ELF-1 (cell line): Measurements from ENCODE around the gene HSF2BP.
"Not testable (repeated sequence)": the region's sequence is repeated elsewhere in the genome, so short reads cannot be mapped to it uniquely, and the experiment has no call there.

Source experiments
- DNase-seq: peaks from one replicate; pipeline ENCODE4 v3.0.0-alpha.2; 2016; ENCODE audit warnings: low read depth, low spot score

The HSF2BP gene

GRCh38 chr21:43597540-43598250 lies 61.6 kb downstream of the HSF2BP start:
- DNase-seq: no peak

- peak; percentile 72 for DNase-seq
These were observed 62.2 kb downstream of the HSF2BP start for GRCh38 chr21:43597052-43597451.

- DNase-seq: no peak
These were observed 62.7 kb downstream of the HSF2BP start for GRCh38 chr21:43596616-43597015.

GRCh38 chr21:43595769-43596168 lies 63.5 kb downstream of the HSF2BP start:
- DNase-seq: not testable (repeated sequence)

- DNase-seq: no peak
These were observed 66.2 kb downstream of the HSF2BP start for GRCh38 chr21:43593078-43593477.

GRCh38 chr21:43591571-43591970 lies 67.7 kb downstream of the HSF2BP start:
- DNase-seq: no peak

GRCh38 chr21:43590194-43590593 lies 69.1 kb downstream of the HSF2BP start:
- DNase-seq: no peak

- DNase-seq: no peak
These were observed 70.3 kb downstream of the HSF2BP start for GRCh38 chr21:43588957-43589356.

- DNase-seq: peak; percentile 75
These were observed 73.3 kb downstream of the HSF2BP start for GRCh38 chr21:43585924-43586413.

- DNase-seq: no peak
These were observed 73.8 kb downstream of the HSF2BP start for GRCh38 chr21:43585514-43585913.

- no peak for DNase-seq
These were observed 77.8 kb downstream of the HSF2BP start for GRCh38 chr21:43581453-43581852.

GRCh38 chr21:43578677-43579303 lies 80.5 kb downstream of the HSF2BP start:
- no peak for DNase-seq

- no peak for DNase-seq
These were observed 83.8 kb downstream of the HSF2BP start for GRCh38 chr21:43575473-43575844.

GRCh38 chr21:43574741-43575472 lies 84.4 kb downstream of the HSF2BP start:
- DNase-seq: no peak

- no peak for DNase-seq
These were observed 85.4 kb downstream of the HSF2BP start for GRCh38 chr21:43573921-43574320.

GRCh38 chr21:43572446-43572845 lies 86.8 kb downstream of the HSF2BP start:
- DNase-seq: no peak

- DNase-seq: no peak
These were observed 87.3 kb downstream of the HSF2BP start for GRCh38 chr21:43571976-43572375.

- not testable (repeated sequence) for DNase-seq
These were observed 89.1 kb downstream of the HSF2BP start for GRCh38 chr21:43570195-43570594.

- not testable (repeated sequence) for DNase-seq
These were observed 96.8 kb downstream of the HSF2BP start for GRCh38 chr21:43562451-43562850.

GRCh38 chr21:43540561-43540960 lies 118.7 kb downstream of the HSF2BP start:
- DNase-seq: not testable (repeated sequence)

- DNase-seq: not testable (repeated sequence)
These were observed 136.7 kb downstream of the HSF2BP start for GRCh38 chr21:43522495-43523131.

GRCh38 chr21:43517701-43518100 lies 141.6 kb downstream of the HSF2BP start:
- DNase-seq: not testable (repeated sequence)
